ENCODE results near the gene SLC26A4.

SLC26A4 gene

DNA sequence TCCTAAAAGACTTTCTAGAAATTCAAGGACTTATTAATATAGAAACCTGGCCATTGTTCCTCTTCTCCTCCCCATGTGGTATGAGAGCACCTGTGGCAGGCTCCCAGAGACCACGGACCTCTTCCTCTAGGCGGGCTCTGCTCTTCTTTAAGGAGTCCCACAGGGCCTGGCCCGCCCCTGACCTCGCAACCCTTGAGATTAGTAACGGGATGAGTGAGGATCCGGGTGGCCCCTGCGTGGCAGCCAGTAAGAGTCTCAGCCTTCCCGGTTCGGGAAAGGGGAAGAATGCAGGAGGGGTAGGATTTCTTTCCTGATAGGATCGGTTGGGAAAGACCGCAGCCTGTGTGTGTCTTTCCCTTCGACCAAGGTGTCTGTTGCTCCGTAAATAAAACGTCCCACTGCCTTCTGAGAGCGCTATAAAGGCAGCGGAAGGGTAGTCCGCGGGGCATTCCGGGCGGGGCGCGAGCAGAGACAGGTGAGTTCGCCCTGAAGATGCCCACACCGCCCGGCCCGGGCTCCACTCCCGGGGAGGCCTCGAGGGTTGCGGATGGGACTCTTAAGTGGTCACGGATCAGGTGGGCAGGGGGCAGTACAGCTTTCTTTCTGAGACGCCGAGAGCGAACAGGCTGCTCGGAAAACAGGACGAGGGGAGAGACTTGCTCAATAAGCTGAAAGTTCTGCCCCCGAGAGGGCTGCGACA, at the start of gene SLC26A4:
Gene SLC26A4, plus strand, starts transcription at position 448 of the 700 bp plus-strand sequence. CDS start 814 bp downstream, outside the sequence.
- Histone ChIP-seq H3K27ac (ENCODE audit: low read length) (peak within 1 kb of the TSS; percentile 65), H3K79me2 (ENCODE audit: insufficient read depth, low read length) (no peaks in the 10 kb centered on the region), H3K9me3 (ENCODE audit: insufficient read depth, low read length, severe bottlenecking) (no peaks in the 10 kb centered on the region), H3K4me1 (ENCODE audit: insufficient read depth, low read length) (peaks cover 23% of the 10 kb centered on the region), H3K4me2 (ENCODE audit: insufficient read depth, low read length) (peak within 1 kb of the TSS; percentile 45), H3K36me3 (ENCODE audit: insufficient read depth, low read length) (no peaks in the 10 kb centered on the region), H3K4me3 (ENCODE audit: low read depth in 1 of 2, low read length in 2 of 2) (no peak within 1 kb of the TSS), H3K27me3 (ENCODE audit: insufficient read depth, low read length, poor library complexity) (no peaks in the 10 kb centered on the region), H4K20me1 (ENCODE audit: insufficient read depth, low read length) (no peaks in the 10 kb centered on the region), H2AFZ (ENCODE audit: low read depth, low read length) (peak within 1 kb of the TSS; percentile 53), H3K9ac (ENCODE audit: low read depth, low read length) (no peak within 1 kb of the TSS)
- TF ChIP-seq EZH2 (IDR thresholded peaks at IDR 0.05; ENCODE audit: borderline replicate concordance, low read depth, low read length, severe bottlenecking) = no peak
- TF ChIP-seq CTCF (IDR thresholded peaks at IDR 0.05; ENCODE audit: borderline replicate concordance, extremely low read depth, low read length, poor library complexity, severe bottlenecking) = no peak
- DNase-seq (peak; percentile 70), ATAC-seq (ENCODE audit: insufficient read depth, low read depth) (peak; percentile 76)

GRCh38 chr7:107613439-107613838, 47.2 kb upstream of the SLC26A4 start:
- peaks cover 43% of the 10 kb centered on the region for H3K36me3 ChIP-seq (ENCODE audit: insufficient read depth, low read length)
- H3K9me3 ChIP-seq (ENCODE audit: insufficient read depth, low read length, severe bottlenecking) = no peaks in the 10 kb centered on the region
- DNase-seq (no peak), ATAC-seq (ENCODE audit: insufficient read depth, low read depth) (no peak)
- no peak overlapping the region for H3K4me2 ChIP-seq (ENCODE audit: insufficient read depth, low read length)
- no peaks in the 10 kb centered on the region for H3K27me3 ChIP-seq (ENCODE audit: insufficient read depth, low read length, poor library complexity)
- H3K27ac ChIP-seq (ENCODE audit: low read length) = no peak overlapping the region
- H3K9ac ChIP-seq (ENCODE audit: low read depth, low read length) = no peak overlapping the region
- H3K79me2 ChIP-seq (ENCODE audit: insufficient read depth, low read length) = no peaks in the 10 kb centered on the region
- H3K4me1 ChIP-seq (ENCODE audit: insufficient read depth, low read length) = no peaks in the 10 kb centered on the region
- H2AFZ ChIP-seq (ENCODE audit: low read depth, low read length) = no peak overlapping the region
- no peak for TF ChIP-seq CTCF (IDR thresholded peaks at IDR 0.05; ENCODE audit: borderline replicate concordance, extremely low read depth, low read length, poor library complexity, severe bottlenecking)
- no peak for TF ChIP-seq EZH2 (IDR thresholded peaks at IDR 0.05; ENCODE audit: borderline replicate concordance, low read depth, low read length, severe bottlenecking)
- H3K4me3 ChIP-seq (ENCODE audit: low read depth in 1 of 2, low read length in 2 of 2) = no peak overlapping the region
- H4K20me1 ChIP-seq (ENCODE audit: insufficient read depth, low read length) = no peaks in the 10 kb centered on the region

- no peaks in the 10 kb centered on the region for H3K79me2 ChIP-seq (ENCODE audit: insufficient read depth, low read length)
- H3K27ac ChIP-seq (ENCODE audit: low read length) = no peak overlapping the region
- TF ChIP-seq CTCF (IDR thresholded peaks at IDR 0.05; ENCODE audit: borderline replicate concordance, extremely low read depth, low read length, poor library complexity, severe bottlenecking) = no peak
- TF ChIP-seq EZH2 (IDR thresholded peaks at IDR 0.05; ENCODE audit: borderline replicate concordance, low read depth, low read length, severe bottlenecking) = no peak
- H3K4me2 ChIP-seq (ENCODE audit: insufficient read depth, low read length) = no peak overlapping the region
- no peaks in the 10 kb centered on the region for H4K20me1 ChIP-seq (ENCODE audit: insufficient read depth, low read length)
- H3K36me3 ChIP-seq (ENCODE audit: insufficient read depth, low read length) = peaks cover 40% of the 10 kb centered on the region
- no peaks in the 10 kb centered on the region for H3K27me3 ChIP-seq (ENCODE audit: insufficient read depth, low read length, poor library complexity)
- H3K4me1 ChIP-seq (ENCODE audit: insufficient read depth, low read length) = no peaks in the 10 kb centered on the region
- H3K9me3 ChIP-seq (ENCODE audit: insufficient read depth, low read length, severe bottlenecking) = no peaks in the 10 kb centered on the region
- no peak overlapping the region for H3K4me3 ChIP-seq (ENCODE audit: low read depth in 1 of 2, low read length in 2 of 2)
- DNase-seq (no peak), ATAC-seq (ENCODE audit: insufficient read depth, low read depth) (no peak)
- H2AFZ ChIP-seq (ENCODE audit: low read depth, low read length) = no peak overlapping the region
- no peak overlapping the region for H3K9ac ChIP-seq (ENCODE audit: low read depth, low read length)
Observed at GRCh38 chr7:107613948-107614347, 46.7 kb upstream of the SLC26A4 start.
